HG02970 (cell line): ENCODE data around the gene DPEP2.
"Not testable (repeated sequence)": the region's sequence is repeated elsewhere in the genome, so short reads cannot be mapped to it uniquely, and the experiment has no call there.

ENCODE experiments used
- ATAC-seq: cut with Tn5 transposase; IDR thresholded peaks from one replicate; pipeline ENCODE4 v1.9.1; 2021; ENCODE audit warnings: mild to moderate bottlenecking, moderate library complexity, moderate number of reproducible peaks; ENCODE audit not compliant: unreplicated experiment, low FRiP score

Gene DPEP2

DNA sequence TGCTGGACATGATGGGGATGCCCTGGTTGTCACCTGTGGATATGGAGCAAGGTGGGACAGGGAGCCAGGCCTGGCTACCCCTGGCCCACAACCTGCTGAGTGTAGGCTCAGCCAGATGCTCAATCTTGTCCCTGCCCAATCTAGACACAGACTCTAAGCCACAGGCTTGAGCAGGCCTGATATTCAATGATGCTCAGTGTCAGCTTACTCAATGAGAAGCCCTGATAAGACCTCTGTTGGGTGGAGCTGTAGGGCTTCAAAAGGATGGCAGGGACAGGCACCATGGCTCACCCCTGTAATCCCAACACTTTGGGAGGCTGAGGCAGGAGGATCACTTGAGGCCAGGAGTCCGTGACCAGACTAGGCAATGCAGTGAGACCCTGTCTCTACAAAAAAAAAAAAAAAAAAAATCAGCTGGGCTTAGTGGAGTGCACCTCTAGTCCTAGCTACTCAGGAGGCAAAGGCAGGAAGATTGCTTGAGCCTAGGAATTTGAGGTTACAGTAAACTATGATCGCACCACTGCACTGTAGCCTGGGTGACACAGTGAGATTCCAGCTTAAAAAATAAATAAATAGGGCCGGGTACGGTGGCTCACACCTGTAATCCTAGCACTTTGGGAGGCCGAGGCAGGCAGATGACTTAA, 58.7 kb downstream of the DPEP2 start:
- no peak for ATAC-seq

DNA sequence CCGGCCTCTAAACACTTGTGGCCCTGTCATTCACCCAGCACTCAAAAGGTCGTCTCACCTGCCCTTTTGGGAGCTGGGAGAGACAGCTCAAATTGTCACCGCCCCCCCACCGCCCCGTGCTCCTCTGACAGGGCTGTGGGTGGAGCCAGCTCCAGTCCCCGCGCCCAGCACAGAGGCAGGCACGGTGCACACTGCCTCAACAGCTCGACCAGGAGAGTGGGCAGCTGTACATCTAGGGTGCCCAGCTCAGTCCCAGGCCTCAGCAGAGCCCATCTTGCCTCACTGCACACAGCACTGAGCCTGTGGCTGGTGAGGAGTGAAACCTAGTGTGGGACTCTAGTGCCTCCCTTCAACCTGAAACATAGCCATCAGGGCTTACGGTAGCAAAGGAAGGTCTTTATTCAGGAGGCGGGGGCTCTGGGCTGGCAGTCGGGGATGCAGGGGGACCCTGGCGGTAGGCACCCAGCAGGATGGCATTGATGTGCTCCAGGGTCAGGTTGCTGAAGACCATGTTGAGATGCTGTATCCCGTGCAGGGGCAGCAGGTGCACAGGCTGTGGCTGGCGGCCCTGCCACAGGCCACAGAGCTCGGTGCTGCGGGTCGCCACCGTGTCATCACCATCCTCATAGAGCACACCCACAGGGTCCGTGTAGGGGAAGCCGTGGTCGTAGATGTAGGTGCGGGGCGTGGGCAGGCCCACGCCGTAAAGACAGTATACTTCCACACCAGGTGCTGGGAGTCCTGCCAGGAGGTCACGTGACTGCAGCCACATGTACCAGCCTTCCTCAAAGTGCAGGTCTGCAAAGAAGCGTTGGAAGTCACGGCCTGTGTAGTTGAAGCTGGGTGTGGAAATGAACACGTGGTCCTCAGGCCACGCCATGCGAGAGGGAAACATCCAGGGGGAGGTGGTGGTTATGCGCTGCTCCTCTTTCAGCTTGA, 59.5 kb downstream of the DPEP2 start:
- ATAC-seq = no peak

- not testable (repeated sequence) for ATAC-seq
Observed at GRCh38 chr16:67937713-67938112, 61.6 kb downstream of the DPEP2 start.
